Progenitor cell of endocrine pancreas (in vitro differentiated cells): ENCODE results near the gene MAP3K8. TPM values are rescaled to one million over a fixed set of nuclear protein-coding genes. Genes with fewer than 3 reads are reported as not detected.
A peak's percentile ranks its signal among the peaks of the same experiment; 100 is the strongest.

Experiments used
- DNase-seq: peaks from one replicate; pipeline ENCODE4 v3.0.0; 2021; ENCODE audit warnings: low spot score; ENCODE audit not compliant: unreplicated experiment
- H3K27ac Mint-ChIP-seq: 2 replicates; pipeline ENCODE4 v1.8.0; 2021; ENCODE audit warnings: mild to moderate bottlenecking, moderate library complexity, mixed read lengths
- H3K27me3 Mint-ChIP-seq: 2 replicates; pipeline ENCODE4 v1.8.0; 2021; ENCODE audit warnings: mixed read lengths
- H3K36me3 Mint-ChIP-seq: 2 replicates; pipeline ENCODE4 v1.8.0; 2022; ENCODE audit warnings: mixed read lengths; ENCODE audit not compliant: insufficient read depth
- H3K4me1 Mint-ChIP-seq: 2 replicates; pipeline ENCODE4 v1.8.0; 2021; ENCODE audit warnings: low read depth, mixed read lengths
- H3K4me3 Mint-ChIP-seq: 2 replicates; pipeline ENCODE4 v1.8.0; 2021; ENCODE audit warnings: low read depth, mild to moderate bottlenecking, moderate library complexity, mixed read lengths
- H3K9me3 Mint-ChIP-seq: 2 replicates; pipeline ENCODE4 v1.8.0; 2021; ENCODE audit warnings: low read depth, mixed read lengths
- CTCF ChIP-seq: fragments of 200-600 bp; sonication (generic); IDR thresholded peaks from one replicate; pipeline ENCODE4 v1.5.0; 2021; ENCODE audit warnings: antibody characterized with exemption, mild to moderate bottlenecking; ENCODE audit not compliant: unreplicated experiment
- long read RNA-seq: library from polyadenylated mRNA; unstranded; transcript quantifications from one replicate; pipeline ENCODE4 v2.0.0, GENCODE V29; 2020
- total RNA-seq: library from RNA; stranded (reverse); gene quantifications from 2 replicates; pipeline ENCODE4 v1.2.1, GENCODE V29; 2021

MAP3K8 gene
- 15.0 and 16.8 TPM in 2 replicates for total RNA-seq
- long read RNA-seq, transcript MAP3K8-201 (9 exons, 3,096 nt) = major isoform, 8 of 47 reads
- long read RNA-seq, transcript MAP3K8-207 (8 exons, 2,782 nt) = minor isoform, 5 of 47 reads
- long read RNA-seq, partial matches to known transcripts = 3 of 47 reads
- long read RNA-seq, other reads (novel, unspliced or antisense) = 27 of 47 reads

- Mint-ChIP-seq H3K9me3 (no peaks in the 10 kb centered on the region), H3K4me3 (peak within 1 kb of the TSS; percentile 87), H3K36me3 (no peaks in the 10 kb centered on the region), H3K27ac (peak within 1 kb of the TSS; percentile 99), H3K27me3 (no peaks in the 10 kb centered on the region), H3K4me1 (peaks cover 41% of the 10 kb centered on the region)
- DNase-seq = peak; percentile 73
- TF ChIP-seq CTCF = no peak
Observed at GRCh38 chr10:30433730-30434272, at the start of gene MAP3K8. MAP3K8 (plus strand) TSS chr10:30434184; CDS start chr10:30438939, 4,755 bp downstream.

- no peak overlapping the region for H3K27ac Mint-ChIP-seq
- DNase-seq = no peak
- H3K27me3 Mint-ChIP-seq = peaks cover 7% of the 10 kb centered on the region
- H3K36me3 Mint-ChIP-seq = no peaks in the 10 kb centered on the region
- no peaks in the 10 kb centered on the region for H3K9me3 Mint-ChIP-seq
- H3K4me3 Mint-ChIP-seq = no peak overlapping the region
- peaks cover 2% of the 10 kb centered on the region for H3K4me1 Mint-ChIP-seq
- TF ChIP-seq CTCF = peak; percentile 36
Observed at GRCh38 chr10:30384701-30385201, 49.2 kb upstream of the MAP3K8 start.

- H3K36me3 Mint-ChIP-seq = no peaks in the 10 kb centered on the region
- TF ChIP-seq CTCF = no peak
- H3K9me3 Mint-ChIP-seq = no peaks in the 10 kb centered on the region
- no peak for DNase-seq
- H3K27ac Mint-ChIP-seq = no peak overlapping the region
- H3K27me3 Mint-ChIP-seq = peaks cover 4% of the 10 kb centered on the region
- no peak overlapping the region for H3K4me3 Mint-ChIP-seq
- H3K4me1 Mint-ChIP-seq = peaks cover 4% of the 10 kb centered on the region
Observed at GRCh38 chr10:30386801-30387588, 47.0 kb upstream of the MAP3K8 start.

GRCh38 chr10:30387646-30388243 lies 46.2 kb upstream of the MAP3K8 start:
- no peak for DNase-seq
- no peak overlapping the region for H3K27ac Mint-ChIP-seq
- H3K4me1 Mint-ChIP-seq = peaks cover 6% of the 10 kb centered on the region
- TF ChIP-seq CTCF = no peak
- no peak overlapping the region for H3K4me3 Mint-ChIP-seq
- no peaks in the 10 kb centered on the region for H3K9me3 Mint-ChIP-seq
- peaks cover 7% of the 10 kb centered on the region for H3K27me3 Mint-ChIP-seq
- H3K36me3 Mint-ChIP-seq = no peaks in the 10 kb centered on the region

- no peak overlapping the region for H3K27ac Mint-ChIP-seq
- H3K27me3 Mint-ChIP-seq = peaks cover 11% of the 10 kb centered on the region
- DNase-seq = no peak
- no peak for TF ChIP-seq CTCF
- peaks cover 6% of the 10 kb centered on the region for H3K4me1 Mint-ChIP-seq
- H3K9me3 Mint-ChIP-seq = no peaks in the 10 kb centered on the region
- H3K36me3 Mint-ChIP-seq = no peaks in the 10 kb centered on the region
- no peak overlapping the region for H3K4me3 Mint-ChIP-seq
Observed at GRCh38 chr10:30389543-30389942, 44.4 kb upstream of the MAP3K8 start.
